GM18870 (cell line): Measurements from ENCODE around the gene CTRB1.
A peak's percentile ranks its signal among the peaks of the same experiment; 100 is the strongest.
"Not testable (repeated sequence)": the region's sequence is repeated elsewhere in the genome, so short reads cannot be mapped to it uniquely, and the experiment has no call there.

Source experiments
- ATAC-seq: cut with Tn5 transposase; IDR thresholded peaks from one replicate; pipeline ENCODE4 v1.9.1; 2021; ENCODE audit warnings: moderate library complexity; ENCODE audit not compliant: unreplicated experiment

The CTRB1 gene

GRCh38 chr16:75238853-75239541, 20.2 kb downstream of the CTRB1 start:
- no peak for ATAC-seq

GRCh38 chr16:75239542-75240122, 20.8 kb downstream of the CTRB1 start:
- no peak for ATAC-seq

- not testable (repeated sequence) for ATAC-seq
These were observed 21.8 kb downstream of the CTRB1 start for GRCh38 chr16:75240633-75241032.

- ATAC-seq, result no peak
These were observed 22.6 kb downstream of the CTRB1 start for GRCh38 chr16:75241412-75241811.

GRCh38 chr16:75241955-75242354, 23.2 kb downstream of the CTRB1 start:
- ATAC-seq, result no peak

- ATAC-seq, result not testable (repeated sequence)
These were observed 23.8 kb downstream of the CTRB1 start for GRCh38 chr16:75242436-75243078.

- no peak for ATAC-seq
These were observed 25.0 kb downstream of the CTRB1 start for GRCh38 chr16:75243667-75244224.

DNA sequence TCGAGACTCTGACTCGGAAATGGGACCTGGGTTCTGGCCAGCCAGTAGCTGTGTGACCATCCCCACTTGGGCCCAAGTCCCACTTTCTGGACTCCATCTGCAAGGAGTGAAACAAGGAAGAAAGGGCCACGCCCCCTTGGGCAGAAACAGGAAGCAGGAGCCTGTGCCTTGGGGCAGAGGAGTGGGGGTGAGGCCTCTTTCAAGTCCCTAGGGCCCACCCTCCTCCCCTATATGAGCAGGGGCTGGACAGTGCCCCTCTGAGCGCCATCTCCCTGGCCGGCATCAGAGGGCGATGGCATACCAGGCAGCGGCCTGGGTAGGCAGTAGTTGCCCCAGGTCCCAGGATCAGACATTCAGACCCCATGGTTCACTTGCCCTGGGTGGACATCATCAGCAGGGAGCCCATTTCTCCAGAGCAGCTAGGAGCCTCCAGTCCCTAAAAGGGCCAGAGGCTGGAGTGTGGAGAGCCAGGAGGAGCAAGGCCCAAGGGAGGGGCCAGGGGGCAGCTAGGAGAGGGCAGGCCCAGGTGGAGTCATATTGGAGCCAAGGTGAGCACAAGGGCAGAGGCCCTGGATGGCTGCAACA, 25.5 kb downstream of the CTRB1 start:
- ATAC-seq, result no peak

DNA sequence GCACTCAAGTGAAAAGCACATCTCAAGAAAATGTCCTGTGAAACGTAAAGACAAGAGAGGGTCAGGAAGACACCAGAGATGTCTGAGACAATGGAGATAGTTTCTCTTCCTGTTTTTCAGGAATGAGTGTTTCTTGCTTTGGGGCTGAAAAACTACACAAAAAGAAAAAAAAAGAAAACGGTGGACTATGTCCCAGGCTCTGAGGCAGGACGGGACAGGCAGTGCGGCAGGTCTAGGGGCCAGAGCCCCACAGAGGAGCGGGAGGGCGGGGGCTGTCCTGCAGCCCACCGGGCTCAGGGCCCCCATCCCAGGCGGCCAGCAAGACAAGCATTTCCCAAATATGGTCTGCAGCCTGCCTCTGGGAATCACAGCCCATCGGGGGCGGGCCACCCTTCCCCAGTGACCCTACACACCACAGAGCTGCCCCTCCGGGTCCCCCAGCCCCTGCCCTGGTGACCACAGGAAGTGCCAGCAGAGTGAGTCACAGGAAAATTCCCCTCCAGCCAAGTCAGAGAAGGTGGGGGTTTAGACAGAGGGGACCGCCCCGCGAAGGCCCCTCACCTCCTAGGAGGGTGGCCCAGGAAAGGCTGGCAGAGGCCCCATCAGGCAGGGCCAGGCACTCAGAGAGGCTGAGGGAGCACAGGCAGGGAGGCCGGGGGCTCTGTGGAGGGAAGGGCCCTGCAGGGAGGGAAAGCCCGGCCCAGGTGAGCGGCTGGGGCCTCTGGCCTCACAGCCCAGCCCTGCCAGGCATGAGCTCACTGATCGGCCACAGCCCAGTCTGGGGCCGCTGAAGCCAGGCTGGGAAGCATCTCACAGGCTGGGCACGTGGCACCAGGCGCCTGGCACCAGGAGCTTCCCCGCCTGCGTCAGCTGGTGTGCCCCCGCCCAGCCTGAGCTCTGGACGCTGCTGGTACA, 26.3 kb downstream of the CTRB1 start:
- peak; percentile 44 for ATAC-seq

GRCh38 chr16:75246504-75247205, 27.9 kb downstream of the CTRB1 start:
- ATAC-seq, result no peak

DNA sequence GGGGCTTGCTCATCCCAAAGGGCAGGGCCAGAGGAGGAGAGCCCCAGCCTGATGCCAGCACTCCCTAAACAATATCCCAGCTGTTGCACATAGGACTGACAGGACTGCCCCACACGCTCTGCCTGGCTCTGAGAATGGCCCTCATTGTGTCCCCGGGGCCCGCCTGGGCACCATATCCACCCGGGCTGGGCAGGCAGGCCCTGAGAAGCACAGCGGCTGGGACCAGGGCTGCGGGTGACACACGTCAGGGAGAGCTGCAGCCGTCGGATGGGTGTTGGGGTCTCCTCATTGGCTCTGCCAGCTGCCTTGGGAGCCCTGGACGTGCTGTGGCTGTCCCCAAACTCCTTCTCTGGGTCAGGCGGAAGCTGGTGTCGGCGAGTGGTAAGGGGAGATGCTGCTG, 28.5 kb downstream of the CTRB1 start:
- ATAC-seq, result no peak

DNA sequence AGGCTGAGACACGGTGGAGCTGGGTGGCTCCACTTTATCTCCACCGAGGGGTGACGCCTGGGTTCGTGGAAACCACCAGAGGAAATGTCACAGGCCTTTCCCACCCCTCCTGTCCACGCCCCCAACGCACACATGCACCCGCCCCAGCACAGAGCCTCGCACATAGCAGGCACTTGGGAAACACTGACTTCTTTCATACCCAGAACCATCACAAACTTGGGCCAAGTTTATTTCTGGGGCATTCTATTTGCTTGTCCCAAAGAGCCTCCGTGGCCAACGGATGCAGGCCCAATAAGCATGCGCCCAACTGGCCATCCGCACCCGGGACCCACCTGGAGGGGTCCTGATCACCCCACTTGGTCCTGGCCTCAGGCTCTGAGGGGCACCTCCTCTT, 29.4 kb downstream of the CTRB1 start:
- ATAC-seq, result no peak

- ATAC-seq, result no peak
These were observed 30.0 kb downstream of the CTRB1 start for GRCh38 chr16:75248536-75249380.

DNA sequence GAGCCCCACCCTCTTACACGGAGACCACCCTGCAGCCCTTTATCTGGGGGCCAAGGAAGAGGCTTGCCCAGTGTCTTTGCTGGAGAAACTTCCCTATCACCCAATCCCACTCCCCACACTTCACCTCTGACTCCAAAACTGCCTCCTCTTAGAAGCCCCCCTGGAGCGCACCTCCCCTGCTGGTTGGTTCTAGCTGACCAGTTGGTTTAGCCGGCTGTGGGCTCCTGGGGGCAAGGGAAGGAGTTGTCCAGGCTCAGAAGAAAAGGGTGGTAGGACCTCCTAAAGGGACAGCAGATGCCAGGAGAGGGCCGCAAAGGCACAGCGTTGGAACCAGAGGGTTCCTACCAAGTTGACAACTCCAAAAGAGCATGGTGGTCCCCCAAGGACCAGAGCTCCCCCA, 30.7 kb downstream of the CTRB1 start:
- no peak for ATAC-seq

DNA sequence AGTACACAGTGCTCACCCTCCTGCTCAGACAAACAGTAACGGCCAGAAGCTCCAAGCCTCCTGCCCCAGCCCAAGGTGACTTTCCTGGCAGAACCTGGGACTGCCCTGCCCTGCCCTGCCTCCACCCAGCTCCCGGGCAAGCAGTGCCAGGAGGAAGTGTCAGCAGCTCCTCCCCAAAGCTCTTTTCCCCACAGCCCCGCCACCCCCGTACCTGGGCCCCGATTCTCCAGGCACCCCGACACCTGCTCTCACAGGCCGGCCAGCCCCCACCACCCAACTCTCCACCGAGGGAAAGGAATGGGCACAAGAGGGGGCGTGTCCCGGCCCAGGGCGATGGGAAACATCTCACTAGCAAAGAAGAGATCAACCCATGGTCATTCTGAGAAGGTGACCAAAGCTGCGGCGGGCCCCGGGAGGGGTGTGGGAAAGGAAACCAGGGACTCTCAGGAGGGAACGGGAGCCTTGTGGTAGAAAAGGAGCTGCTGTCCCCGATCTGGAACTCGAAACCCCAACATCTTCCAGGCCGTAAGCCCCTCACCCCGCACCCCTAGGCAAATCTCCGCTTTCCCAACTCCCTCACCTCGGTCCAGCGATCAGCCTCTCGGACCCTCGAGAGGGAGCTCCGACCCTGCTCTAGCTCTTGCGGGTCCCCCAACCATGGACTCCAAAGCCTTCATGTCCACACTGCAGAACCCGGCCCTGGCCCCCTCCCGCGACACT, 31.5 kb downstream of the CTRB1 start:
- no peak for ATAC-seq

- no peak for ATAC-seq
These were observed 32.1 kb downstream of the CTRB1 start for GRCh38 chr16:75250809-75251279.

- ATAC-seq, result no peak
These were observed 32.7 kb downstream of the CTRB1 start, which contains the start of gene BCAR1 for GRCh38 chr16:75251280-75252048. Gene BCAR1, minus strand, starts transcription at chr16:75251624. Its CDS starts 142 bp downstream, at chr16:75251482.
